Measurements from ENCODE around the gene LCN9. TPM values are rescaled to one million over a fixed set of nuclear protein-coding genes. Genes with fewer than 3 reads are reported as not detected.

LCN9 gene
- not detected for total RNA-seq

- no peaks in the 10 kb centered on the region for H3K4me1 ChIP-seq (ENCODE audit: insufficient read depth, low read length)
- H3K4me3 ChIP-seq (ENCODE audit: low read length): no peak within 1 kb of the TSS
- H3K9me3 ChIP-seq (ENCODE audit: low read depth, low read length): no peaks in the 10 kb centered on the region
- no peaks in the 10 kb centered on the region for H3K27me3 ChIP-seq (ENCODE audit: insufficient read depth, low read length)
These were observed at the start of gene LCN9 for GRCh38 chr9:135662758-135663450. Gene LCN9 (plus strand): TSS chr9:135663309. CDS start chr9:135663322, 13 bp downstream.

GRCh38 chr9:135613946-135614805 lies 48.9 kb upstream of the LCN9 start:
- H3K9me3 ChIP-seq (ENCODE audit: low read depth, low read length): no peaks in the 10 kb centered on the region
- no peaks in the 10 kb centered on the region for H3K4me1 ChIP-seq (ENCODE audit: insufficient read depth, low read length)
- H3K27me3 ChIP-seq (ENCODE audit: insufficient read depth, low read length): no peaks in the 10 kb centered on the region
- H3K4me3 ChIP-seq (ENCODE audit: low read length): no peak overlapping the region

- Histone ChIP-seq H3K4me1 (ENCODE audit: insufficient read depth, low read length) (no peaks in the 10 kb centered on the region), H3K9me3 (ENCODE audit: low read depth, low read length) (no peaks in the 10 kb centered on the region), H3K4me3 (ENCODE audit: low read length) (no peak overlapping the region), H3K27me3 (ENCODE audit: insufficient read depth, low read length) (no peaks in the 10 kb centered on the region)
These were observed 48.1 kb upstream of the LCN9 start for GRCh38 chr9:135614821-135615665.

- Histone ChIP-seq H3K4me1 (ENCODE audit: insufficient read depth, low read length) (no peaks in the 10 kb centered on the region), H3K27me3 (ENCODE audit: insufficient read depth, low read length) (no peaks in the 10 kb centered on the region), H3K4me3 (ENCODE audit: low read length) (no peak overlapping the region), H3K9me3 (ENCODE audit: low read depth, low read length) (no peaks in the 10 kb centered on the region)
These were observed 47.2 kb upstream of the LCN9 start for GRCh38 chr9:135615666-135616618.

GRCh38 chr9:135616619-135617537 lies 46.2 kb upstream of the LCN9 start:
- Histone ChIP-seq H3K4me1 (ENCODE audit: insufficient read depth, low read length) (no peaks in the 10 kb centered on the region), H3K27me3 (ENCODE audit: insufficient read depth, low read length) (no peaks in the 10 kb centered on the region), H3K4me3 (ENCODE audit: low read length) (no peak overlapping the region), H3K9me3 (ENCODE audit: low read depth, low read length) (no peaks in the 10 kb centered on the region)

- Histone ChIP-seq H3K4me1 (ENCODE audit: insufficient read depth, low read length) (no peaks in the 10 kb centered on the region), H3K27me3 (ENCODE audit: insufficient read depth, low read length) (no peaks in the 10 kb centered on the region), H3K9me3 (ENCODE audit: low read depth, low read length) (no peaks in the 10 kb centered on the region), H3K4me3 (ENCODE audit: low read length) (no peak overlapping the region)
These were observed 45.6 kb upstream of the LCN9 start for GRCh38 chr9:135617538-135617900.

- Histone ChIP-seq H3K4me1 (ENCODE audit: insufficient read depth, low read length) (no peaks in the 10 kb centered on the region), H3K27me3 (ENCODE audit: insufficient read depth, low read length) (no peaks in the 10 kb centered on the region), H3K4me3 (ENCODE audit: low read length) (no peak overlapping the region), H3K9me3 (ENCODE audit: low read depth, low read length) (no peaks in the 10 kb centered on the region)
These were observed 45.1 kb upstream of the LCN9 start for GRCh38 chr9:135617991-135618411.

GRCh38 chr9:135618866-135619598 lies 44.1 kb upstream of the LCN9 start:
- H3K4me3 ChIP-seq (ENCODE audit: low read length): no peak overlapping the region

GRCh38 chr9:135619599-135619886 lies 43.6 kb upstream of the LCN9 start:
- no peaks in the 10 kb centered on the region for H3K27me3 ChIP-seq (ENCODE audit: insufficient read depth, low read length)
- no peaks in the 10 kb centered on the region for H3K4me1 ChIP-seq (ENCODE audit: insufficient read depth, low read length)
- H3K4me3 ChIP-seq (ENCODE audit: low read length): no peak overlapping the region
- H3K9me3 ChIP-seq (ENCODE audit: low read depth, low read length): no peaks in the 10 kb centered on the region

More at GRCh38 chr9:135618866-135619598, 44.1 kb upstream of the LCN9 start:
- Histone ChIP-seq H3K27me3 (ENCODE audit: insufficient read depth, low read length) (no peaks in the 10 kb centered on the region), H3K9me3 (ENCODE audit: low read depth, low read length) (no peaks in the 10 kb centered on the region), H3K4me1 (ENCODE audit: insufficient read depth, low read length) (no peaks in the 10 kb centered on the region)

GRCh38 chr9:135620558-135620957 lies 42.6 kb upstream of the LCN9 start:
- Histone ChIP-seq H3K4me3 (ENCODE audit: low read length) (no peak overlapping the region), H3K9me3 (ENCODE audit: low read depth, low read length) (no peaks in the 10 kb centered on the region), H3K4me1 (ENCODE audit: insufficient read depth, low read length) (no peaks in the 10 kb centered on the region), H3K27me3 (ENCODE audit: insufficient read depth, low read length) (no peaks in the 10 kb centered on the region)

- H3K4me3 ChIP-seq (ENCODE audit: low read length): no peak overlapping the region
These were observed 40.6 kb upstream of the LCN9 start for GRCh38 chr9:135622415-135623020.

GRCh38 chr9:135624282-135624681 lies 38.8 kb upstream of the LCN9 start:
- Histone ChIP-seq H3K9me3 (ENCODE audit: low read depth, low read length) (peaks cover 17% of the 10 kb centered on the region), H3K4me1 (ENCODE audit: insufficient read depth, low read length) (no peaks in the 10 kb centered on the region), H3K4me3 (ENCODE audit: low read length) (no peak overlapping the region), H3K27me3 (ENCODE audit: insufficient read depth, low read length) (no peaks in the 10 kb centered on the region)

More at GRCh38 chr9:135622415-135623020, 40.6 kb upstream of the LCN9 start:
- Histone ChIP-seq H3K9me3 (ENCODE audit: low read depth, low read length) (no peaks in the 10 kb centered on the region), H3K27me3 (ENCODE audit: insufficient read depth, low read length) (no peaks in the 10 kb centered on the region), H3K4me1 (ENCODE audit: insufficient read depth, low read length) (no peaks in the 10 kb centered on the region)

GRCh38 chr9:135632841-135633240 lies 30.3 kb upstream of the LCN9 start:
- peaks cover 2% of the 10 kb centered on the region for H3K27me3 ChIP-seq (ENCODE audit: insufficient read depth, low read length)
- H3K4me3 ChIP-seq (ENCODE audit: low read length): no peak overlapping the region
- peaks cover 16% of the 10 kb centered on the region for H3K9me3 ChIP-seq (ENCODE audit: low read depth, low read length)
- no peaks in the 10 kb centered on the region for H3K4me1 ChIP-seq (ENCODE audit: insufficient read depth, low read length)
